Stimulated activated CD4-positive, alpha-beta T cell treated with anti-CD3 and anti-CD28 coated beads, TNF-alpha, amount 100 ng/mL, for 4 hours (primary cell): ENCODE results near the gene ABLIM2.

Experiments
- DNase-seq, 3 experiments: peaks; one replicate each; pipeline ENCODE4 v3.0.0-alpha.2; 2020; ENCODE audit warnings: low read depth in 3 of 3

Gene ABLIM2

DNA sequence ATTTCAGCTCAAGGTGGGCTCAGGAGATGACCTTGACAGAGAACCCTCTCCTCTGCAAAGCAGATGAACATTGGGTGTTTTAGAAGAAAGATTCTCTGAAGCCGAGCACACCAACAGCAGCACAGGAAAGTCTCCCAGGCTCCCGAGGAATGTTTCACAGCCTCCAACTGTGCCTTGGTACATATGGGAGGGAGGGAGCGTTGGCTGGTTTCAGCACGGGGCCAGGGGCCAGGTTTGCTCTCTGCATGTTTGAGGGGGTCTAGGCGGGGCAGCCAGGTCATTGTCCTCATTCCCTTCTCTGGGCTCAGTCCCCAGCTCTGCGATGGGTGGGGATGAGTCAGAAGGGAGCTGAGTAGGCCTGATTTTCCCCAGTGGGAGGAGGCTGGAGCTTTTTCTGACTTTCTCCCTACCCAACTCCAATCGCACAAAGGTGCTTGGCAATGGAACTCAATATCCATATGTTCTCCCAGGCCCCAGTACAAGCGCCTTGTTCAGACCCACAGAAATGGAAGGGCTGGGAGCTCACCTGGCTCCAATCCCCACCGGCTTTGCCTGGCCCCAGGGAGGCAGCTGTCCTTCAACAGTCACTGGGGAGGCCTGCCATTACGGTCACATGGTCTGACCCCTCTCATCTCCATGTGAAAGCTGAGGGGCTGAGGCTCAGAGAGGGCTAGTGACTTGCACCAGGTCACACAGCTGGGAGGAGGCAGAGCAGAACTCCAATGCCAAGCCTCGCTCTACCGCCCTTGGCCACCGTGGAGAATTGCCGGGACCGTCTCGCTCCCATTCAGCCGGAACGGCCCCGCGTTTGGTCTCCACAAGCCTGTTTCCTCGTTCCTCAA lies 110.6 kb downstream of the ABLIM2 start:
- DNase-seq, result no peak

DNA sequence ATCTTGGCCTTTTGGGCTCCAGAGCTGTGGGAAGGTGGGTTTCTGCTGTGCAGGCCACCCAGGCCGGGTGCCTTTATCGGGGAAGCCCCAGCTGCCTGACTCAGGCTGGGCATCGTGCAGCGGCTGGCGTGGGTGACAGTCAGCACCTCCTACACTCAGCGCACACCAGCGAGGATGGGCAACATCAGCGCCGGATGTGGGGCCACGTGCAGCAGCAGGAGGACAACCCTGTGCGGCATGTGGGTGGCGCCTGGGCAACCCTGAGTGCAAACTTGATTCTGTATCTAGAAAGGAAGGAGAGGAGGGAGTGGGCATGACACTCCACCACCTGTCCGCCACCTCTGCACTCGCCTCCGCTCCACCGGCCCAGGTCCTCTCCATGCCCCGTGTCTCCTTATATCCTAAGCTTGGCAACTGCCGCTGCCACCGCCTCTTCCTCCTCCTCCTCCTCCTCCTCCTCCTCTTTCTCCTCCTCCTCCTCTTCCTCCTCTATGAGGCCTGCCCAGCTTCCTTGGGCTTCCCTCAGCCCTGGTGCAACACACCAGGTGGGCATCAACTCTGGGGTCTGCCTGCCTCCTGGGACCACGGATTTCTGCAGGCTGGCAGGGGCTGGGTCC lies 111.6 kb downstream of the ABLIM2 start:
- DNase-seq, result no peak

DNA sequence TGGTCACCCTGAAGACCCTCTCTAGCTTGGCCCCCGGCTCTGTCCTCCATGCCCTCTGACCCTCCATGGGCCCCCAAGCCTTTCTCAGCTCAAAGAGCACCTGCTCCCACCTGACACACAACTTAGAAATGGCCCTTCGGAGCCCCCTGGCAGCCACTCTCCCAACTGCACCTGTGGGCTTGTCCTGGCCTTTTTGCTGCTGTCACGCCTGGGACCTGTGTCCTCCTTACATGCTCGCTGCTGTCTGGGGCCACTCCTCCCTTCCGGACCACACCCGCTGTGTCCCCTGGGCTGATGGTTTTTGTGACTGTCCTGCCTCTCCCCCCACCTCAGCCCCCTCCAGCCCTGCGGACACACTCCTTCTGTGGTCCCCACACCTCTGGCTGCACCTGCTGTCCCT lies 112.7 kb downstream of the ABLIM2 start:
- DNase-seq, result no peak

DNA sequence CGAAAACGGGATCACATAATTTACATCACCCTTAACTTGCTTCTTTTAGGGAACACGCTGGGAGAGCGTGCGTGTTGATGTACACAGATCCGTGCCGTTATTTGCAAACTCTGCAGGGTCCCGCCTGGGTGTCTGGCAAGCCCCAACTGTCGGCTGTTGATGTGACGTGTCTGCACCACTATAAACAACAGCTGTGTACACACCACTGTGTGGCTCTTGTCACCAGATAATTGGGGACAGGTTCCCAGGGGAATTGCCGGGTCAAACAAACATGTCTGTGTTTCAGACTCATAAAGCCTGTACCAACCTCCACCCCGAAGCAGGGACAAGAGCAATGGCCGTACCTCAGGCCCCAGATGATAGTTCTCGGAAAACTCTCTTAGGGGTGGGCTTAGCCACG lies 113.9 kb downstream of the ABLIM2 start:
- no peak for DNase-seq

DNA sequence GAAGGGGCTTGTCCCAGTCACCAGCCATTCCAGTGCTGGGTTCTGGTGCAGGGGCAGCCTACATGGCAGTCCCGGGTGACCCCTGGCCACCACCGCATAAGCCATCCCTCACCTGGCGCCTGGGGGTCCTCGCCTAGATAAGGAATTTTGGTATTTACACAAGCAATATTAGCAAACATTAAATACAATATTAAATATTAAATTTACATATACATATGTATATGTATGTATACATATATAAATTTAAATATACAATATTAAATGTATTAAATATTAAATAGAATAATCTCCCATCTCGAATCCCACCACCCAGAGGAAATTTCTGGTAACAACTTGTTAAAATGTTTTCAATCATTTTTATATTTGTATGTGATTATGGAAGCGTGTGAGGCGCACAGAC lies 114.4 kb downstream of the ABLIM2 start:
- DNase-seq, result no peak

DNA sequence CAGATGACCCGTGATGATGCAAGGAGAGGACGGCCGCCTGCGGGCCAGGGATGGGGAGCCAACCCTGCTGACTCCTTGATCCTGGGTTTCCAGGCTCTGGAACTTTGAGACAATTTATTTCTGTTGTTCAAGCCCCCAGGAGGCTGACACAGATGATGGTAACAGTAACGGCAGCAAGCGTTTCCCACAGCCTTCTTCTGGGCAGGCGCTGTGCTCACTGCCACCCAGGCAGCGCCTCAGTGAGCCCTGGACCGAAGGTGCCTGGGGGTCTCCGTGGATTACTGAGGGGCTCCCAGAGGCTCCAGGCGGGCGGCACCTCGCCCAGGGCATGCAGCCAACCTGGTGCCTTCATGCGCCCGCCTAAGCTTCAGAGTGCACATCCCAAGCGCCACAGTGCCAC lies 115.0 kb downstream of the ABLIM2 start:
- no peak for DNase-seq

DNA sequence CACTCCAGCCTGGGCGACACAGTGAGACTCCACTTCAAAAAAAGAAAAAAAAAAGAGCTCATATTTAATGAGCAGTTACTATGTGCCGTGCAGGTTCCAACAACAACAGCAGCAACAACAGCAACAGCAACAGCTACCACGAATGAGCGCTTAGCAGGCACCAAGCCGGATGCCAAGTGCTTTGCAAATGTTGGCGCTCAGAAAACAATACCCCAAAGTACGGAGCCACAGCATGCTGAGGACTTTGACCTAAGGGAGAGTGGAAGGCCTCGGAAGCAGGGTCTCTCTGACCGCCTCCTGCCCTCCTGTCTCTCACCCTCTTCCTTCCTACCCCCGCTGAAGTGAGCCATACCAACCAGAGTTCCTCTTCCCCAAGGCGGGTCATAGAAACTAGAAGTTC lies 116.7 kb downstream of the ABLIM2 start:
- DNase-seq, result no peak

DNA sequence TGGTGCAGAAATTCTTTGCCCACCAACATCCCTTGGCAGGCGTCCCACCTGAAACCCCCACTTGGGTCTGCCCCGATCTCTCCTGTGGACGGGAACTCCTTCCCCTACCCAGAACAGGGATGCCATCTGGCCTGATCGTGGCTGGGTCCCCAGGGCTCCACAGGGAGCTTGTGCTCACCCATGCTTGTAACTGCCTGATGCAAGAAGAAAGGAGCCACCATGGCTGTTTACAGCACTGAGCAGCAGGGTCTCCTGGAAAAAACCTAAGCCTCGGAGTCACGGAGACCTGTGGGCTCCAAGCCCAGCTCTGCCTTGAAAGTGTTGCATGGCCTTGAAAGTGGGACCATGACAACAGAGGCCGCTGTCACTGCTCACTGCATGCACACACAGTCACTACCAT lies 117.4 kb downstream of the ABLIM2 start:
- DNase-seq, result no peak

DNA sequence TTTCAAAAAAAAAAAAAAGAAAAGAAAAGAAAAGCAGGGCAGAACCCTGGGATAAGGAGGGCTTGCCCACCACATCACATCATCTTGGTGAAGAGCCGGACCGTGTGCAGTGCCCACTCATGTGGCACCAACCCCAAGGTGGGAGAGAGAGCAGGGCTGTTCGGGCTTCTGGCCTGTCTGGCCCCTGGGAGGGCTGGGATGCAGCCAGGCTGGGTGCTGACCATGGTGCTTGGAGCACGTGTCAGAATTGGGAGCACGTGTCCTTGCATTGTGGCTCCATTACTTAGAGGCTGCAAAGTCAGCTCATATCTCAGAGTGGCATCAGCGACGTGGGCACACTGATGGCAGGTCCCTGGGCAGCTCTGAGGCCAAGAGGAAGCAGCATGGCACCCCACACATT lies 118.0 kb downstream of the ABLIM2 start:
- no peak for DNase-seq

DNA sequence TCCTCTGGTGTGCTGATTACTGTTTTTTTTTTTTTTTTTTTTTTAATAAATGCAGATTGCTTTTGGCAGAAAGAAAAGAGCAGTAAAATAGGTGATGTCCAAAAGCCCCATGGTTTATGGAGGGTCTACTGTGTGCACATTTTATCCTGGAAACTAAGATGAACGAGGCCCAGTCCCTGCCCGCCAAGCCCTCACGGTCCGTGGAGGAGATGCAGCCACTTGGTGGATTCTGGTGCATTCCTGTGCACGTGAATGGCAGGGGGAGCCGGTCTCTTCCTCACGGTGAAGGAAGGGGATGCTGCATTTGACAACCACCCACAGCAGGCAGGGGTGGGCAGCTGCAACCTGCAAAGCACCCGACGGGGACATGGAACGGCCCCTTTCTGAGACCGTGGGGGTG lies 118.8 kb downstream of the ABLIM2 start:
- no peak for DNase-seq

DNA sequence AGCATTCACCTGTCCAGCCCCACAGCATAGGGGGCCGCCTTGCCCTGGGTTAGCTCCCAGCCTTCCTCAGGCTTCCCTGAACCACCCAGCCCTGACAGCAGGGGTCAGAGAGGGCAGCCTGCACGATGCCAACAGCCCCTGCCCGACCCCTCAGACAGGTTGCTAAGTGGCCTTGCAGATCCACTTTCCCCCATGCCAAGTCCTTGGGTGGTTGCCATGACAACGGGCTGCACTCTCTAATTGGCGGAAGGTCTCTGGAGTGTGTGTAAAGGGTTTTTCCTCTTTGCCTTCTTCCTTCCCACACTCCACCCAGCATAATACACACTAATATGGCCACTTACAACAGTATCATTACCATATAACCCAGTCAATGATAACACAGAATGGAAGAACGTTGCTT lies 119.3 kb downstream of the ABLIM2 start:
- DNase-seq, result no peak

DNA sequence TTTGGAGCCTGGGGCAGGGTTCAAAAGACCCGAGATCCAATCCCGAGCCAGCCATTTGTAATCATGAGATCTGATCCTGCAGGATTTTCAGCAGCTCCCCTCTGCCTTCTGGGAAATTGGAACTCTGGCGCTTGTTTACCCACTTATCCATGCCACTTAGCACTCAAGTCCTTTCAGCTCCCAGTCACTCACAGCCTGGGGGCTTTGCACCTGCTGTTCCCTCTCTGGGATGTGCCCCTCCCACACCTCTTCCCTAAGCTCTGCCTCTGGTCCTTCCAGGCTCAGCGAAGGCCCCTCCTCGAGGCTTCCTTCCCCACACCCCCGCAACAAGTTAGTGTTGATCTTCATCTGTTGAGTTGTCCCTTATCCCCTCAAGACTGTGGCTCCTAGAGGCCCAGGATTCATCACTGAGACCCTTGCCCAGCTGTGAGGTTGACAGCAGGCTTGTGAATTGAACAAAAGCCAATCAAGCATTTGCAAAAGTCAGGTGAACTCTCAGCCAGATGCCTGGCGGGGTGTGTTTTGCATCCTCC lies 119.8 kb downstream of the ABLIM2 start:
- no peak for DNase-seq

DNA sequence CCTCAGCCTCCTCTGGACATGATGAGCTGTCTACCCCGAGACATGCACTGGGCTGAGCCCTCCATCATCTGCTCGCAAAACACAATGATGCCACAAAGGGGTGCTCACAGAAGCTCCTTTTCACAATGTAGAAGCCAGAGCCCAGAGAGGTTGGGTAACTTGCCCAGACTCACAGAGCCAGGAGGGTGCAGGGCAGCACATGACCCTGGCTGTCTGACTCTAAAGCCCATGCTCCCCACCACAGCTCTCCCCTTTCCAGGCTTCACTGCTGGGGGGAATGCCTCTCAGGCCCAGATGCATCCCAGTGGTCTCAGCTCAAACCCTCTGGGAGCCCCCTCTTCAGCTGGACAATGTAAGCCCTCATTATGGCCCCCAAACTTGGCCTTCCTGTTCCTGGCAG lies 120.5 kb downstream of the ABLIM2 start:
- DNase-seq, result no peak

DNA sequence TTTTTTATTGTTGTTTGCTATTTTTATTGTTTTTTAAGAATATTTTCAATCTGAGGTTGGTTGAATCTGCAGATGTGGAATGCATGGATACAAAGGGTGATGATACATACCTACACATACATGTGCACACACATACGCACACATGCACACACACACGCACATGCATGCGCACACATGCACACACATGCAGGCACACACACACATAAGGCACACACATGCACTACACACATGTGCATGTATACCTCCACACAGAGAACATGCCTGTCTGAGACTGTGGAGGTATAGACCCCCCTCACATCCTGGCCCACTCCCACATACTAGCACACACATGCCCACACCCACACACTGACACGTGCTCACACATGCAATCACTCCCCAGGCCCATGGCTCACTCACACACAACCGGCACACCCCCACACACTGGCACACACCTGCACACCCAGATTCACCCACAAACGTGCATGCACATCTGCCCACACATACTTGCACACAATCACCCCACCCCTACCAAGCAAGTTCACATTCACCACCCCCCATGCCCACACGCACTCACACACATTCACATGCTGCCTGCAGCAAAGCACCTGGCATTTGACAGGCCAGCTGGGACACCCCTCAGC lies 121.4 kb downstream of the ABLIM2 start:
- DNase-seq, result no peak

DNA sequence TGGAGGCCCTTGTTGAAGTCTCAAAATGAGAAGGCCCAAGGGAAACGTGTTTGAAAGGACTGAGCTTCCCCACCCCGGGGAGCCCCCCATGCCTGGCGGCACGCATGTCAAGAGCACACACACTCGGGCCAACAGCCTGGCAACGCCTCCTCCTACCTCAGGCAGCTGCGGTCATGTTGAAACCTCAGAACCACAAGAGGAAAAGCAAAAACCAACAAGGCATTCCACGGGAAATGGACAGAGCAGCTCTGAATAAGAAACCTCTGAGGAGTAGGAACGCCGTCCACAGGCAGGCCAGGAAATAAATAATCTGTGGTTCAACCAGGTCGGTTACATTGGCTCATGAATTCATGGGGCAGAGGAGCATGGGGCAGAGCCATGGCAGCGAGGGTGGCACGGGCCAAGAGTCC lies 123.2 kb downstream of the ABLIM2 start:
- no peak for DNase-seq

DNA sequence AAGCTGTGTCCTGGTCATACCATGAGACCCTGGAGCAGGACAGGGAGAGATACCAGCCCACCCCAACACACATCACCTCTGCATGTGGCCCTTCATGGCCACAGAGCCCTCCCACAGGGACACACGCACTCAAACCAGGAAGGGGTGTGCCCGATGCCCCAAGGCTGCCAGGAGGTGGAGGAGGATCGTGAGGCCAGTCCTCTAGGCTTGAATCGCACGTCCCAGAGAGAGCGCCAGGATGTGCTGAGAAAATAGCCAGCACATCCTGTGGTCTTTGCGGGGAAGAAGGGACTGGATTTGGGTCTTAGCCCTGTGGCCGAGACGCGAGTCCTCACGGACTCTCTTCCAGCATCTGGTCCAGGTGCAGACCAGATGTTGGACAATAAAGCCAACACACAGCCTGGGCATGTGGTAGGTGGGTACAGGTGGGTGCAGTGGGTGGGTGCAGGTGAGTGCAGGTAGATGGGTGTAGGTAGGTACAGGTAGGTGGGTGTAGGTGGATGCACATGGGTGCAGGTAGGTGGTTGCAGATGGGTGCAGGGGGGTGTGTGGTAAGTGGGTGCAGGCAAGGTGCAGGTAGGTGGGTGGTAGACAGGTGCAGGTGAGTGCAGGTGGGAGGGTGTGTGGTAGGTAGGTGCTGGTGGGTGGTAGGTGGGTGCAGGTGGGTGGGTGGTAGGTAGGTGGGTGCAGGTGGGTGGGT lies 124.6 kb downstream of the ABLIM2 start:
- no peak for DNase-seq

DNA sequence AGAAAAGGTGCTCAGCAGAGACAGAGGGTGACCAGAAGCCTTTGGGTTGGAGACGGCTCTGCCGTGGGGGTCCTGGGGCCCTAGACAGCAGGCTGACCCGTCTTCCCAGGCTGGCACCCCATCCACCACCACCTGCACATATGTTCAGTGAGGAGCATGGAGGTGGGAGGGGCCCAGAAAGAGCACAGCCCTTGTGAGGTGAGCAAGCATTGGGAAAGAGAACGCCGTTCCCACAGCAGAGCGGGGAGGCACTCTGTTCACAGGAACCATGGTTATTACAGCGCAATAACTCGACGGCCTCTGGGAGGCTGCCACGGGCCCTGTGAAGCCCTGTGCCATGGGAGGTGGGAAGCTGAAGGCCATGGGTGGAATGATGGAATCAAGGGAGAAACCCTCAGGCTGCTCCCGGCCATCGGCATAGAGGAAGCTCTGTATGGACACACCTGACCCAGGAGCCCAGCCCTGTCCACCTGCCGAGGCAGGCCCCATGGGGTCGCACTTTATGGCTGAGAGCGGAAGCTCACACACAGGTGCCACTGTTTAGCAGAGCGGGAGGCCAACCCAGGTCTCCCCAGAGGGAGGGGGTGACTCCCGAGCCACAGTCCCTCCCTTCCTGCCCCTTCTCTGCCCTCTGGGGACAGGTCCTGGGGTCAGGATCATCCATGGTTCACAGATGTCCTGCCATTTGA lies 125.4 kb downstream of the ABLIM2 start:
- no peak for DNase-seq

DNA sequence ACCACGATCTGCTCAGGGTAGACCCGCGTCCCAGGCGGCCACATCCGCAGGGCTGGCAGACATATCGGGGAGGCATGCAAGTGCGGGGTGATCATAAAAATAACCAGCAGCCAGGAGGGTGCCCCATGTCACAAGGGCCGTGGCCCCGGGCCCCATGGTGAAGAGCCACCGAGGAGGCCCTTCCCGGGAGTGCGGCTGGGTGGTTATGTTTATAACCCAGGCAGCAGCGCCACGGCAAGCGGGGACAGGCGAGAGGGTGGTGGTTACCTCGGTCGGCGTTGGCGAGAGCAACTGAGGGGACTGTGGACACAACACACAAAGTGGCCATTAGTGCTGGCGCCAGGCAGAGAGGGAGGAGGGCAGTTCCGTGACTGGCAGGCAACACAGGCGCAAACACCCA lies 126.2 kb downstream of the ABLIM2 start:
- no peak for DNase-seq

DNA sequence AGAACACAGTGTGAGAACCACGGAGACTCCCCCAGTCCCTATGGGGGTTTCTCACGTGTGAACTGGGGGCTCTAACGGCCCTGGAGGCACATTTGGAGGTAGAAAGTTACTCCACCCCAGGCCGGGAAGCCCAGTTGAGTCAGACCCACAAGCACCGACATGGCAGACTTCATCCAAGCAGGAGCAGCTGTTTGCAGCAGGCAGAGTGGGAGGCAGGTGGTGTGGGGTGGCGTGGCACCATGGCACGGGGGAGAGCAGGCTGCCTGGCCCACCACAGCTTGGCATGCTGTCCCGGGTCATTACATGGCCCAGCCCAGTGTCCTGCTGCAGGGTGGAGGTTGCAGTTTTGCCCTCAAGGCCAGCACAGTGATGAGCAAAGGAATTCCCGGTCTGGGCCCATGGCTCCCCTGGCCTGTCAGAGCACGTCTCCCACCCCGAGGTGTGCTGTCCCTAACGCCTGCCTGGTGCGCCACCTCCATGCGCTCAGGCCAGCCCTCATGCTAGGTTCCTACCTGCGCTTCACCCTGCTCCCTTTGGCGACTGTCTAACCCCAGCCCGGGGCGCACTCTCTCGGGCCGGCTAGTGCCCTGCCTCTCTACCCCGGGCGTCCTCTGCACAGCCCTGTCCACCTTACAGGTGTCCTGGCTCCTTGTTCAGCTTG lies 128.4 kb downstream of the ABLIM2 start:
- DNase-seq, result no peak

DNA sequence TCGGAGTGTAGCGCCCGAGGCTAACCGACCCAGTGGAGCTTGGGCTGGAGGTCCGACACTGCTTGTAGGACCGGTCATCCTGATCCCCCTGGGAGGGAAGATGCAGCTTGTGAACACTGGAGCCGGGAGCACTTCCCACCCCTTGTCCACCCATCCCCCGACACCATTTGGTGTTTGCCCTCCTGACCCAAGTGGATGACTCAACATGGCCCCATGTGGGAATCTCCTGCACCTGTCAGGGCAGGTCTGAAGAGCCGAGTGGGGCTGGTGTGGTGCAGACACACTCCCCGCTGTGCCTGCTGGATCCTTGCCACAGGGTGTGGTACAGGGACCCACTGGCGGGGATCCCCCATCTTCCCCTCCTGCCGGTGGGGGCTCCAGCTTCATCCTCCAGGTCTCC lies 128.9 kb downstream of the ABLIM2 start:
- DNase-seq, result no peak

DNA sequence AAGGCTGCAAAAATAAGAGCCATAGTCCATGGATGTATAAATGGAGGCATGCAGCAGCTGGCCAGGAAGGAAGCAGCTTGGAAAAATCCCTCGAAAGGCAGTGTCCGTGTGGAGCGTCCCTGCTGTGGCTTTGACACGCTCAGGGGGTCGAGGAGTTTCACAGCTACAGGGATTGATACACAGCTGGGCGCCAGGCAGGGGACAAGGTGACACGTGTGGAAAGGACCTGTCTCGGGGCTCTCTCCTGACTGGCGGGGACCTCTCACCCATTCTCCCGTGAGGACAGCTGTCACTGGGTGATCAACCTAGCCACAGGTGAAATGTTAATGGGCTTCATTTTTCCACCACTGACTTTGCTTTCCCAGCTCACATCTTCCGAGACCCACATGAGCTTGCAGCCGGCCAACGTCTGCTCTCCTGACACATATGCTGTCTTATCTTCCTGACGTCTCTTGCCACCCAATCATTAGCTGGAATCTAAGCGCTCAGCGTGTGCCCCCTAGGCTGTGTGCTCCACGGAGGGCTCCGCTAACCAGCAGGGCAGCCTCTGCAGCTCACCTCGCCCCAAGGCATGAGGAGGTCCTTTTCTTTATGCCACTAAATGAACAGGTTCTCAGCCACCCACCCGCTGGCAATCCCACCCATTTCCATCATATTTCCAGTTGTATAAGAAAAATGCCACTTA lies 129.6 kb downstream of the ABLIM2 start:
- DNase-seq, result no peak
